Neutrophil (primary cell): ENCODE measurements around the gene CYP2W1.

Experiments used
- H3K27ac ChIP-seq: fragments of 200-600 bp; sonication (generic); 2 replicates; pipeline ENCODE4 v1.5.1; 2016; ENCODE audit warnings: mild to moderate bottlenecking, moderate library complexity
- H3K27me3 ChIP-seq: fragments of 200-600 bp; sonication (generic); 2 replicates; pipeline ENCODE4 v1.6.0; 2016; ENCODE audit warnings: mild to moderate bottlenecking
- H3K36me3 ChIP-seq: fragments of 200-600 bp; sonication (generic); 2 replicates; pipeline ENCODE4 v1.5.1; 2017
- H3K4me1 ChIP-seq, 2 experiments: fragments of 200-600 bp in 1 of 2; sonication (generic) in 1 of 2; 1 replicate in 1 of 2; 2 replicates in 1 of 2; pipeline versions ENCODE4 v1.5.1 to v1.6.1; 2013 to 2016; ENCODE audit warnings: low read depth in 1 of 2, low read length in 1 of 2, mild to moderate bottlenecking in 1 of 2, moderate library complexity in 1 of 2; ENCODE audit not compliant: control insufficient read depth in 1 of 2, insufficient read depth in 1 of 2
- H3K4me3 ChIP-seq, 2 experiments: fragments of 200-600 bp in 1 of 2; sonication (generic) in 1 of 2; 1 replicate in 1 of 2; 2 replicates in 1 of 2; pipeline ENCODE4 v1.5.1; 2013 to 2016; ENCODE audit warnings: low read depth in 1 of 2, low read length in 1 of 2, mild to moderate bottlenecking in 1 of 2, moderate library complexity in 1 of 2
- H3K9me3 ChIP-seq: fragments of 200-600 bp; sonication (generic); 2 replicates; pipeline ENCODE4 v1.5.1; 2016
- TF ChIP-seq, protein P1 (sequence below): fragments of 200-600 bp; sonication (generic); IDR thresholded peaks from 2 replicates; pipeline ENCODE4 v1.5.1; 2016; ENCODE audit warnings: antibody characterized with exemption

The CYP2W1 gene

DNA sequence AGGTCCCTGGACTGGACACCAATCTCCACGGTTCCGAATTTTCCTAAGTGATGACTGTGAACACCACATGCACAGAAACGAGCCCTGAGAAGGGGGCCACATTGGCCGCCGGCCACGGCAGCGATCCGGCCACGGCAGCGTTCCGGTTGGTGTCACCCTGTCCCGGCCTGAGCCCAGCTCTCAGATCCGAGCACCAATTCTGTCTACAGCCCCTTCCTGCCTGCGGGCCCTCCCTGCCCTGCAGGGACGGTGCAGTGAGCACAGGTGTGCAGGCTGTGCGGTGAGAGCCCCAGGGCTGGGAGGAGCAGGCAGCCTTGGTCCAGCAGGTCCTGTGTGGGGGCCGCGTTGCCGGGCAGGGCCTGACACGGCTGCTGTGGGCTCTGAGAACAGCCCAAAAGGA is 31.7 kb downstream of the CYP2W1 start:
- H3K36me3 ChIP-seq: no peaks in the 10 kb centered on the region
- H3K27ac ChIP-seq: no peak overlapping the region
- H3K4me1 ChIP-seq: no peaks in the 10 kb centered on the region
- H3K9me3 ChIP-seq: no peaks in the 10 kb centered on the region
- H3K4me3 ChIP-seq: no peak overlapping the region
- TF ChIP-seq, protein P1, sequence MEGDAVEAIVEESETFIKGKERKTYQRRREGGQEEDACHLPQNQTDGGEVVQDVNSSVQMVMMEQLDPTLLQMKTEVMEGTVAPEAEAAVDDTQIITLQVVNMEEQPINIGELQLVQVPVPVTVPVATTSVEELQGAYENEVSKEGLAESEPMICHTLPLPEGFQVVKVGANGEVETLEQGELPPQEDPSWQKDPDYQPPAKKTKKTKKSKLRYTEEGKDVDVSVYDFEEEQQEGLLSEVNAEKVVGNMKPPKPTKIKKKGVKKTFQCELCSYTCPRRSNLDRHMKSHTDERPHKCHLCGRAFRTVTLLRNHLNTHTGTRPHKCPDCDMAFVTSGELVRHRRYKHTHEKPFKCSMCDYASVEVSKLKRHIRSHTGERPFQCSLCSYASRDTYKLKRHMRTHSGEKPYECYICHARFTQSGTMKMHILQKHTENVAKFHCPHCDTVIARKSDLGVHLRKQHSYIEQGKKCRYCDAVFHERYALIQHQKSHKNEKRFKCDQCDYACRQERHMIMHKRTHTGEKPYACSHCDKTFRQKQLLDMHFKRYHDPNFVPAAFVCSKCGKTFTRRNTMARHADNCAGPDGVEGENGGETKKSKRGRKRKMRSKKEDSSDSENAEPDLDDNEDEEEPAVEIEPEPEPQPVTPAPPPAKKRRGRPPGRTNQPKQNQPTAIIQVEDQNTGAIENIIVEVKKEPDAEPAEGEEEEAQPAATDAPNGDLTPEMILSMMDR: no peak
- no peaks in the 10 kb centered on the region for H3K27me3 ChIP-seq

DNA sequence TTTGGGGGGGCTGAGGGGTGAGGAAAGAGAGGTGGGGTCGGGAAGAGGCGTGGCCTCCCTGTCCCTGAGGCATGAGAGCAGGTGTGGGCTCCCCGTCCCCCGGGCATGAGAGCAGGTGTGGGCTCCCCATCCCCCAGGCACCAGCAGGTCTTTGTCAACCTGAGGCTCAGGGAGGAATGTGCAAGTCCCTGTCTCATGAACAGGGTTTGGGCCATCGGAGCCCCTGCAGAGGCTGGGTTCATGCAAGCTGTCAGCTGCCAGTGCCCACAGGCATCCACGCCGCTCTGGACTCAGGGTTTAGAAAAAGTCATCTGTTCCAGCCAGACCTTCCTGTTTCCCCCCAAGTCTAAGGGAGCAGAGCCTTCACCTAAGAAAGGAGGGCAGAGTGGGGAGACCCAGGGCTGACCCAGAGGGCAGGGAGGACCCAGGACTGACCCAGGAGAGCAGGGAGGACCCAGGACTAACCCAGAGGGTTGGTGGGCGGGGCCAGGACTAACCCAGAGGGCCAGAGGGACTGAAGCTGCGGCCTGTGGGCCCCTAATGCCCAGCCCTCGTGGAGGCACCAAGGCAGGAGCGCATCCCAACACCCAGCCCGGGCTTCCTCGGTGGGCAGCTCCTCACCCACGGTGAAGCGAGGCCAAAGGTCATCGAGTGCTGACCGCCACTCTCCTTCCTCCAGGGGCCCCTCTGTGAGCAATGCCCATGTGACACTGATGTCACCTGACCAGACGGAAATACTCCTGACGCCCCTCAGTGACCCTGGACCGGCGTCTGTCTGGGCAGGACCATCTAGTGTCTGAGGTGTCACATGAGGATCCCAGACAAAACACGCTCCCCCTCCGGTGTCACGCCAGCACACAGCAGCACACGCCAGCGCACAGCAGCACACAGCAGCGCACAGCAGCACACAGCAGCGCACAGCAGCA is 32.5 kb downstream of the CYP2W1 start:
- TF ChIP-seq, protein P1: no peak
- Histone ChIP-seq H3K27me3 (no peaks in the 10 kb centered on the region), H3K4me3 (no peak overlapping the region), H3K27ac (no peak overlapping the region), H3K4me1 (no peaks in the 10 kb centered on the region), H3K9me3 (no peaks in the 10 kb centered on the region), H3K36me3 (no peaks in the 10 kb centered on the region)

DNA sequence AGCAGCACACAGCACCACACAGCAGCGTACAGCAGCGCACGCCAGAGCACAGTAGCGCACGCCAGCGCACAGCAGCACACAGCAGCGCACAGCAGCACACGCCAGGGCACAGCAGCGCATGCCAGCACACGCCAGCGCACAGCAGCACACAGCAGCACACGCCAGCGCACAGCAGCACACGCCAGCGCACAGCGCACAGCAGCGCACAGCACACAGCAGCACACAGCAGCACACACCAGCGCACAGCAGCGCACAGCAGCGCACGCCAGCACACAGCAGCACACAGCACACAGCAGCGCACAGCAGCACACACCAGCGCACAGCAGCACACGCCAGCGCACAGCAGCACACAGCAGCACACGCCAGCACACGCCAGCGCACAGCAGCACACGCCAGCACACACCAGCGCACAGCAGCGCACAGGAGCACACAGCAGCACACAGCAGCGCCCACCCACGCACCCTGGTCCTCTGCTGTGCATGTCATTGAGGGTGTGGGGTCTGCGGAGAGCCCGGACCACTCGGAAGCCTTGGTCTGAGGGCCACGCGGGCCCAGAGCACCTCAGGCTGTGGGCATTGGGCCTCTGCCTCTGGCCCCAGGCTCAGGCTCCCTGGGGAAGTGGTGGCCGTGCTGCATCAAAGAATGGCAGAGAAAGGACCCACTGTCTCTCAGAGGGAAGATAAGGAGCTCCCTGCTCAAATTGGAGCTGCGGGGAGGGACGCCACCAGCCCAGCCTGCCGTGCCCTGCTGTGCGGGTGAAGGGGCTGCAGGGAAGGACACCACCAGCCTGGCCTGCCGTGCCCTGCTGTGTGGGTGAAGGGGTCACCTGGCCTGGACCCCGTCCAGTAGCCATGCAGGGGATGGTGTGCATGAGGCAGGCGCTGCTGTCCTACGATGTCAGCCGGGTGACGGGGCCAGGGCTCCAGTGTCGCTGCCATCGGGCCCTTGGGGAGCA is 33.9 kb downstream of the CYP2W1 start:
- H3K9me3 ChIP-seq: peaks cover 10% of the 10 kb centered on the region
- H3K27ac ChIP-seq: no peak overlapping the region
- H3K4me3 ChIP-seq: no peak overlapping the region
- no peaks in the 10 kb centered on the region for H3K4me1 ChIP-seq
- TF ChIP-seq, protein P1: no peak
- no peaks in the 10 kb centered on the region for H3K36me3 ChIP-seq
- H3K27me3 ChIP-seq: no peaks in the 10 kb centered on the region

DNA sequence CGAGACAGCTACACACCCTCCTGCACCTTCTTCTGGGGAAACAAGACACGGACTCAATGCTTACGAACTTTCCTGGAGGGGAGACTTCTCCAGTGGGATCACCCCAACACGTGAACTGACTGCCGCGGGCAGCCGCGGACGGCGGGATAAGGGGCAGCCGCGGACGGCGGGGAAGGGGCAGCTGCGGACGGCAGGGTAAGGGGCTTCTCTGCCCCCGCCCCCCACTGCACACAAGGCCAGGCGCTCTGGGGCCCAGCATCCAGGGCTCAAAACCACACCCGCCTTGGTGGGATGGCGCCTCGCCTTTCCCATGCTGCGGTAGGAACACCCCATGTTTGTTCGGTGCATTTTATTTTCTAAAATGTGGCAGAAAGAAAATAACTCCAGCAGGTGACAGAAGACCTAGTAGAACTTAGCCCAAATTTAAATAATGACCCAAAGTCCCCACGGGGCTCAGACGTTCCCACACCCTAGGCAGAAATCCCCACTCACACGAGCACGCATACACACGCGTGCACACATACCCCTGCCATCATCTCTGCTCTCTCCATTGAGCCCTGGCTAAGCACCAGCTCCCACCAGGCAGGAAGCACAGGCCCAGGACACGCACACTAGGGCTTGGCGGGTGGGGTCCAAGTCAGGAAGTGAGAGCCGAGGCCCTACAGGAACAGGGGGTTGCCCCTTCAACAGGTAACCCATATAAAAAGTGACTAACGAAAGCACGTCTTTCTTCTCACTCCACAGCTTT is 34.8 kb downstream of the CYP2W1 start:
- Histone ChIP-seq H3K4me3 (no peak overlapping the region), H3K36me3 (no peaks in the 10 kb centered on the region), H3K4me1 (no peaks in the 10 kb centered on the region), H3K27me3 (no peaks in the 10 kb centered on the region), H3K27ac (no peak overlapping the region), H3K9me3 (peaks cover 12% of the 10 kb centered on the region)
- TF ChIP-seq, protein P1: no peak

DNA sequence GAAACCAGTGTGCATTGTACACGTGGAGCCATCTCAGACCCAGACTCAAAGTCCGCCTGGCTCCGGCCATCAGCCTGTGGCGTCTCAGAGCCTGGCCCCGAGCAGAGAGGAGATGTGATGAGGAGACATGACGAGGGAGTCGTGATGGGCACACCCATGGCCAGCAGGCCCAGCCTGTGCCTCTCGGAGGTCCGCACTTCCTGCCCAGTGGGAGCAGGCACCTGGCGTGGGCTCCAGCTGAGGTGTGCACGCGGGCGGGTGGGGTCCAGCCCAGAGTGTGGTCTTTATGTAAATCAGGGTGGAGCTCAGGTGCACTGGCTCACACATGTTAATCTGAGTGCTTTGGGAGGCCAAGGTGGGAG is 35.3 kb downstream of the CYP2W1 start:
- H3K27ac ChIP-seq: no peak overlapping the region
- no peaks in the 10 kb centered on the region for H3K4me1 ChIP-seq
- H3K36me3 ChIP-seq: no peaks in the 10 kb centered on the region
- peaks cover 12% of the 10 kb centered on the region for H3K9me3 ChIP-seq
- TF ChIP-seq, protein P1: no peak
- H3K27me3 ChIP-seq: no peaks in the 10 kb centered on the region
- no peak overlapping the region for H3K4me3 ChIP-seq
